Inferior parietal cortex (tissue), 1 donor: ENCODE results near the gene HIGD2A.

ENCODE experiments used
- DNase-seq: peaks from one replicate; pipeline ENCODE4 v3.0.0-alpha.2; 2016; ENCODE audit errors: extremely low spot score

Gene HIGD2A

DNA sequence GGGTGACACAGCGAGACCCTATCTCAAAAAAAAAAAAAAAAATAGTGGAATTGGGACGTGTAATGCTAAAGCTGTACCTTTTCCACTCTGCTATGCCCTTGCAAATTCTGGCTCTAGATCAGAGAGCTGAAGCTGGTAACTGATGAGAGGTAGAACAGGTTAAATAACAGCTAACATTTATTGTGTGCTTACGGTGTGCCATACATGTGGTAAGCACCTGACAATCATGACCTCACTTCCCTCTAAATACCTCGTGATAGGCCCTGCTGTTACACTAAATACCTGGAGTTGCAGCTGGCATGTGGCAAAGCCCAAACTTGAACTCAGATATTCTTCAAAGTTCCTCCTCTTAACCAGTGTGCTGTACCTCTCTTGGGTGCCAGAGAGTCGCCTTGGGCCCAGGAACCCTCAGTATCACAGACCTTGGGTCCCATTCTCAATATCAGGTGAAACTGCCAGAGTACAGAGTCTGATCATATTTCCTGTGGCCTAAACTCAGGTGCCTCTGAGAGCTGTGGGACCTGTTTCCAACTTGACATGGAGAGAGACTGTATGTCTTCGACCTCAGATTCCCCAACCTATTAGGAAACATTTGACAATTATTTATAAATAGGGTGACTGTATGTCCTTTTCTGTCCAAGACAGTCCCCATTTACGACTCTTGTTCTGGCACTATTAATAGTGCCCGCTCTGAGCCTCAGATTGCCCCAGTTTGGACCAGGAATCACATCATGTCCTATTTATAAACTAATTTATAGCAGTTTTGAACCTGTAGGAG lies 18.4 kb upstream of the HIGD2A start:
- no peak for DNase-seq

DNA sequence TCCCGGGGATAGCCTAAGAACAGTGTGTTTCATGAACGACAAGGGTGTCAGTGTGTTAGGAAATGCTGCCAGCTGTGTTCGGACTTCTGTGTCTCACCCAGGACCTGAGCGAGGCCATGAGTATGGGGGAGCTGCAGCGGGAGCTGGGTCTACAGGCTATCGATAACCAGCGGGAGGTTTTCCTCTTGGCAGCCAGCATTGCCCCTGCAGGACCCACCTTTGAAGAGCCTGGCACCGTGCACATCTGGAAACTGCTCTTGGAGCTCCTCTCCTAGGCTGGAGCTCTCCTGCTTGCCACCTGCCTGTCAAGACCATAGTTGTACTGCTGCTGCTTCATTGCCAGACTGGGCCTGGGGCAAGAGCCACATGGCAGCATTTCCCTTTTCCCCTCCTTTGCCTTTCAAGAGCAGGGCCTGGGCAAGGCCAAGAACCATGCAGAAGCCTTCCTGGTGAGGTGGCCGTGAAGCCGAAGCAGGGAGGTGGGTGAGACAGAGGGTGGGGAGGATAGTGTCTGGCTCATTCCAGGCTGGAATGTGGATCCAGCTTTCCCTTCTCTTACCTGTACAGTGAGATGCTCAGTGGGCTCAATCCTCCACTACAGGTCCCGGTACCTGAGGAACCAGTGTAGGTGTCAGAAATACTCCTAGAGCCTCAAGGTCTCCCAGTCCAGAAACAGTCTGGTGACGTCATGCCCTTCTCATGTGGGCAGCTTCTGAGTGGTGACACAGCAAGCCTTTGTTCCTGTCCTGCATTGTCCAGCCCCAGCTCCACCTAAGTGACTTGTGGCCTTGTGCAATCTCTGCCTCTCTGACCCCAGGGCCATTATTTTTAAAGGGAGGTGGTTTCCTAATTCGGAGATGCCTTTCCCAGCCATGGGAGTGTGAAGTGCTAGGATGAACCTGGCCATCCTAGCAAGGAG lies 16.7 kb upstream of the HIGD2A start:
- no peak for DNase-seq

DNA sequence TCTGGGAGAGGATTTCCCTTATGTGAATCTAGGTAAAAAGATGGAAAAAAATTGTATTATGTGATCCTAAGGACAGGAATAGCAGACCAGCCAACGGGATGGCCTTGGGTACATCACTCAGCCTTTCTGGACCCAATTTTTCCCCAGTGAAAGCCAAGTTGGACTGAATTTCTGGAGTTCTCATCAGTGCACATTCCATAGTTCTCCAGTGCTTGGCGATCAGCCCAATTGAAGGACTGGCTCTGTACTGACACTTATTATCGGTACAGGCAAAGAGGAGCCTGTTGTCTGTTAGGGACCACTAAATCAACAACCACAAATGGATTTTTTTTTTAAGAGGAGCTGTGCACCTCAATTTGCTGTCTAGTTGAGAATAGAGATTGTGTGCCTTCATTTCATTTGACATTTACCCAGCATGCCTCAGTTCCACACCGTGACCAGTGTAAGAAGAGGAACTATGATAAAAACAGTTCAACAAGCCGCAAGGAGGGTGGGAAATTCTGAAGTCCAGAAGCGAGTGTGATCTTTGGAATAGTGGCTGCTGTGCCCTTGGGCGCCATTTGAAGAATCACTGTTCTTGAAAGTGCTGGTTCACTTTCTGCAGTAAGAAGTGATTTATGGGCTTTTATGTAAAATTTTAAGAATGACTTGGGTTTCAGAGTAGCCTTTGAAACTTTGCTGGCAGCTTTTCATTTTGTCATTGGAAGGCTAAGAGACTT lies 15.3 kb upstream of the HIGD2A start:
- DNase-seq, result no peak

DNA sequence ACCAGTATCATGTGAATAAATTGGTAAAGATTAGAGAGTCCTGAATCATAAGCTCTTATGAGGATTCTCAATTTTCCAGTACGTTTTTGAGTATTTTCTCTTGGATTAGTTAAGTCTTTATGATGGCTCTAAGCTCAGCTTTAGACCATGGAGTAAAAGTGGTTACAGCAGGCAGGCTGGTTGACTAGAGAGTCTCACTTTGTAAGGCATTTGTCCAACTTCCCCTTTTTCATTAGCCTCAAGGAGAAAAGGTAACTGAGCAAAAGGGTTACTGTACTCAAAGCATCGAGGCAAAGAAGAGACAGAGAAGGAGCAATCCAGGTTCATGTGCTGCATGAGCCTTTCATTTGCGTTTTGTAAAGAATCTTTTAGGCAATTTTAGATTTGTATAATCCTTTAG lies 8.7 kb upstream of the HIGD2A start:
- no peak for DNase-seq

DNA sequence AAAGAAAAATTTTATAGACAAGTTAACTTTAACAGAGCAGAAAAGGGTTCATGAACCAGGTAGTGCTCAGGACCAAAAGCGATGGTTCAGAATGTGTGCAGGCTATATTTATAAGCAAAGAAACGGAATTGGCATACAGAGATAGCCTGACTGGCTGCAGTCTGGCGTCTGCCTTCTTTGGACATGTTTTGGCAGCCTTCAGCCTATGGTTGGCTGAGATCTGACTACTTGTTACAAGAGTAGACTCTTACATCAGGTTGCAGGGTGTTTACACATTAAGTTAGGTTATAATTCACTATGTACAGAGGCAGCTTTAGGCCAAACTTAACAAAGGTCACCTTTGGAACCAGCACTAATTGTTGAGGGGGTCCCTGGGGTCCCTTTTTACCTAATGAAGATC lies 7.1 kb upstream of the HIGD2A start:
- DNase-seq, result no peak

DNA sequence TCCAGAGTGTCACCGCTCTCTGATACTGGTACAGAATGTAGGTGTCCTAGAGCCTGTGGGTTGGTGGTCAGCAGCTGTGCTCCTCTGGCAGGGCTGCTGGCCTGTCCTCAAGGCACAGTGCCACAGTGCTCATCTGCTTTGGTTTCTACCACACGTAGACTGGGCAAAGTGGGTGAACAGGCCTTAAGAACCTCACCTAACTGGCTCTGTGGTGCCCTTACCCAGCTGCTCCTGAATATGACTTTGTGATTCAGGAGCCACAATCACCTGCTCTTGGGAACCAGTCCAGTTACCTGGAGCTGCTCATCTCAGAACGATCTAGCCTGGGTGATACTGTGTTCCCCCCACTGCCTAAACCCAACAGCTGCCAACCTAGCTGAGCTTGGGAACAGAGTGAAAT lies 6.6 kb upstream of the HIGD2A start:
- no peak for DNase-seq

DNA sequence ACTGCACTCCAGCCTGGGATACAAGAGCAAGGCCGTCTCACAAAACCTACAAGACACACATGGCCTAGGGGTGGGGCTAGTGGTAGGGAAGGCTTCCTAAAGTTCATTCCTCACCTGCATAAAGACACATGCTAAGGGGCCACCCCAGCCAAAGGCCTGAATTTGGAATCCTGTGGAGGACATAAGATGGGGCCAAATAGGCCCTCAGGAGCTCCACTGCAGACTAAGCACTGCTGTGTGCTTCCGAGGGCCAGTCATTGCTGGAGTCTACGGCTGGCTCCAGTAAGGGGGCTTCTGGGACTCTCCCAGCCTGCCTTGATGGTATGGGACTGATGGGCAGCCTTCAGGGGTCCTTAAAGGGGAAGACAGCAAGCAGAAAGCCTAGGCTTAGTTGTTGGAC lies 5.8 kb upstream of the HIGD2A start:
- DNase-seq, result no peak

DNA sequence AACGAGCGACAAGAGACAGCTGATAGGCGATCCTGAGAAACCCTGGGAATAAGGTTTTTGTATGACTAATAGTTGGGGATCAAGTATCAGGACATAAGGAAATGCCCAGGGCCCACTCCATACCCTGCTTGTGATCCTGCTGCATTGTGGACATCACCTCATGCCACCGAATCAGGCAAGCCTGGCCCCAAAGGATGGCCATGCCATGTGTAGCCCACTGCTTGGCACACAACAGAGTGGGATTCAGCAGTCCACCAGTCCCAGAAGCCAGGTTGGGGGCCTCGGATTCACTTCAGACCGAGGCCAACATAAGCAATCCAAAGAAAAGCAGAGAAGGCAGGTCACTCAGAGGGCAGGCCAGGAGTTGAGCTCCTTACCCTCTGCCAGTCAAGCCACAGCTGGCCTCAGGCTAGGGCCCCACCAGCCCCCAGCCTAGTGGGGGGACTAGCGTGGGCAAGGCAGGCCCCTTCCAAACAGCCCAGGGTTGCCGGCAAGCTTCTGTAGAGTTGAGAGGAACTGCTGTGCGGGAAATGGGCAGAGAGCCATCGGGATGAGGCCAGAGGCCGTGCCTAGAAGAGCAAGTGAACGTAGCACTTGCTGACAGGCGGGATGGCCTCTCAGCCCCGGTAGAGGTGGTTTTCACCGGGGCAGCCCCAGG lies 5.2 kb upstream of the HIGD2A start:
- DNase-seq, result no peak

DNA sequence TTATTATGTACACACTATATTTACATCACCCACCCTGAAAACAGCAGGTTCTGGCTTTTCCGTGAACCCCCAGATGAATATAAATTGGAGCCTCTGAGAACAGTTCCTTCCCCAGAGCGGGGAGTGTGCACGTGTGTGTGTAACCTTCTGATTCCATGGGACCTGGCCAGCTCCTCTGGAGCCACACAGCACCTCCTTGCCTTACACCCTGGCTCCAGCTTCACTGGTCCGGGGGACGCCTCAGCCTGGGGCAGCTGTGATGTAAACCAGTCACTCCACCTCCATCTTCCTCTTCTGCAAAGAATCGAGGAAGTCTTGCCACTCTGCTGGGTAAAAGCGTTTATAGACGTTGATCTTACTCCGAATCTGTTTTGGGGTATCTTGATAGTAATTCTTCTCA lies 4.6 kb upstream of the HIGD2A start:
- no peak for DNase-seq

DNA sequence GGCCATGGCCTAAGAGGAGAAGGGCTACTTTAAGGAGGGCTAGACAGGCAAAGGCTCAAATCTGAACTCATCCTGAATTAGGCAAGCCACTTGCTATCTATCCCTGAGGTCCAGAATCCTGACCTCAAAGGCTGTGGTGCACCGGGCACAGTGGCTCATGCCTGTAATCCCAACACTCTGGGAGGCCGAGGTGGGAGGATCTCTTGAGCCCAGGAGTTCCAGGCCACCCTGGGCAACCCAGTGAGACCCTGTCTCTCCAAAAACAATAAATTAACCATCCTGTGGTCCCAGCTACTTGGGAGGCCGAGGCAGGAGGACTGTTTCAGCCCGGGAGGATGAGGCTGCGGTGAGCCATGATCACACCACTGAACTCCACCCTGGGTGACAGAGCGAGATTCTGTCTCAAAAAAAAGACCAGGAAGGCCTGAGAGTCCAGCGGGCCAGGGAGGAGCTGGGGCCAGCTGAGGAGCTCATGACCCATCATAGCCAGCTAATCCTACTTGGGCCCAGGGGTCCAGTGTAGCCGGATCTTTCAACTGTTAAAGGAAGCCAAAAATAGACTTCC lies 4.1 kb upstream of the HIGD2A start:
- no peak for DNase-seq

DNA sequence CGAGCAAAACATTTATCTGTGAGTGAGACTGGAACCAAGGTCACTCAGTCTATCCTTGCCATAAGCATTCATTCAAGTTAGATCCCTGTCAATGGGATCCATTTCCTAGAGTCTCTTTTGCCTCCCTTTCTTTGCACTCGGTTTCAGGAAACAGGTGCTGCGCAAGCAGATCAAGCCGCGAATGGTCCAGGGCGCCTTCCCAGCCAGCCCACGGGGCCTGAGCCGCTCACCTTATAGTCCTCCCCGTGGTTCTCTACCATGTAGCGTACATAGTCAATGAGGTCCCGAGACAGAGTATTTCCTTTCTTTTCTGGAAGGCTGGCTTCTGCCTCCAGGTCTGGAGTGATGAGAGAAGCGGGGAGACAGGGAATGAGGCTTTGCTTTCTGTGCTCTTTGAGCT lies 3.6 kb upstream of the HIGD2A start:
- DNase-seq, result no peak

DNA sequence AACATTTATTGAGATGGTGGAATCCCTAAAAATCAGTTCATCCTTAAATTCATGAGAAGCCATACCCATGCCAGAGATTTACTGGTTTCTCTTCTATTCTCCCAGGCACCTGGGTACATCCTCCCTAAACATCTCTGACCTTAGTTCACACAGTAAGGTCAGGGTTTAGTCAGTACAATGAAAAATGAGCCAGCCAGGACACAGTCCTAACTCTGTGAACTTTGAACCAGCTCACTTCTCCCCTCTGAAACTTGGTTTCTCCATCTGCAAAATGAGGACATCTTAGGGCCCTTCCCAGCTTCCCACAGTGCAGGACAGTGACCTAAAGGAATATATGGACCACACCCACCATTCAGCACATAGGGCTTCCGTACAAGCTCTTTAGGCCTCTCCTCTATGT lies 2.1 kb upstream of the HIGD2A start:
- DNase-seq, result no peak

DNA sequence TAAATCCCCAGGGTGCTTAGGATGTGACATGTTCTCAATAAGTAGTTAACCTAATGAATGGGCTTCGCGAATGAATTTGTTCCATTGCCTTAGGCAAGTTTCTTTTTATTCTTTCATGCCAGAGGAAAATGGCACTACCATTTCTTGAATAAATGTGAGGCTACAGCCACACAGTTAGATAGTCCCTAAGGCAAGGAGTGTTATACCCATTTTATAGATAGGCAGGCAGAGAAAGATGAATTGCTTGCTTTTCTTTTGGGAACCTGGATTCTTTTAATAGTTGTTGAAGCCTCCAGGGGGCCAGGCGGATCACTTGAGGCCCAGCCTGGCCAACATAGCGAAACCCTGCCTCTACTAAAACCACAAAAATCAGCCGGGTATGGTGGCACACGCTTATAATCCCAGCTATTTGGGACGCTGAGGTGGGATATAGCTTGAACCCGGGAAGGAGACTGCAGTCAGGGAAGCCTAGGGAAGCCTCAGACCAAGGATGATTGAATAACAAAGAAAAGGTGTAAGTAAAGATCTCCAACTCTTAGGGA lies 1.1 kb upstream of the HIGD2A start:
- DNase-seq, result no peak

DNA sequence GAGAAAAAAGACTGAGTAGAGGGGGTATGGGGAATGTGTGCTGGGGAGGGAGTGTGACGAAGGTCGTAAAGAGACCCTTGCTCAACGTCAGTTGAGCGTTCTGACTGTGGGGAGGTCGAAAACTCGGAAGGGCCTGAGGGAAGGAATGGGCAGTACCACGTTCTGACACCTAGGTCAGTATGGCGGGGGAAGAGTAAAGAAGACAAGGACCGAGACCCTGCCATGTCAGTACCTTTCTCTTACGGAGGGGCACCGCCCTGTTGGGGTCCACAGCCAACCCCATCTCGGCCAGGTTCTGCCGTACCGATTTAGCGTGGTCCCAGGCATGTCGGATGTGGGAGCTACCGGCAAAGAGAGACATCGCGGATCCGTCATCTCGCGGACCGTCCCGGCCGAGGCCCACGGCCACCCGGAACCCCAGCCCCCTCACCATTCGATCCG lies 528 bp upstream of the HIGD2A start:
- DNase-seq, result no peak

DNA sequence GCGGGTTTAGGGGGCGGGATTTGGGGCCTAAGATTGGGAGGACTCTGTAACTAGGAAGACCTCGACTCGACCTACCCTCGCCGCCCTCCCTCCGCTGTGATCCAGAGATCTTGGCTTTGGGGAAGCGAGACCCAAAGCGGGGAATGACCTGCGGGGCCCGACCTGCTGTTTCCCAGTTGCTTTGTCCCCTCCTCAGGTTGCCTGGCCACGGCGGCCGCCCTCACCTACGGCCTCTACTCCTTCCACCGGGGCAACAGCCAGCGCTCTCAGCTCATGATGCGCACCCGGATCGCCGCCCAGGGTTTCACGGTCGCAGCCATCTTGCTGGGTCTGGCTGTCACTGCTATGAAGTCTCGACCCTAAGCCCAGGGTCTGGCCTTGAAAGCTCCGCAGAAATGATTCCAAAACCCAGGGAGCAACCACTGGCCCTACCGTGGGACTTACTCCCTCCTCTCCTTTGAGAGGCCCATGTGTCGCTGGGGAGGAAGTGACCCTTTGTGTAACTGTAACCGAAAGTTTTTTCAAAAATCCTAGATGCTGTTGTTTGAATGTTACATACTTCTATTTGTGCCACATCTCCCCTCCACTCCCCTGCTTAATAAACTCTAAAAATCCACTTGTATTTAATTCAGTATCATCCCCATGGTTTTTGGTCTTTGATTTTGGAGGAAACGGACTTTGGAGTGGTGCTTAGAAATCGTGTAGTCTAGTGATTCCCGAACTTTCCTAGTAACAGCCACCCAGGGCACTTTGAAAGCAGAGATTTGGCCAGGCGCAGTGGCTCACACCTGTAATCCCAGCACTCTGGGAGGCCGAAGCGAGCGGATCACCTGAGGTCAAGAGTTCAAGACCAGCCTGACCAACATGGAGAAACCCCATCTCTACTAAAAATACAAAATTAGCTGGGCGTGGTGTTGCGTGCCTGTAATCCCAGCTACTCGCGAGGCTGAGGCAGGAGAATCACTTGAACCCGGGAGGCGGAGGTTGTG lies 878 bp downstream of the HIGD2A start:
- DNase-seq, result no peak

DNA sequence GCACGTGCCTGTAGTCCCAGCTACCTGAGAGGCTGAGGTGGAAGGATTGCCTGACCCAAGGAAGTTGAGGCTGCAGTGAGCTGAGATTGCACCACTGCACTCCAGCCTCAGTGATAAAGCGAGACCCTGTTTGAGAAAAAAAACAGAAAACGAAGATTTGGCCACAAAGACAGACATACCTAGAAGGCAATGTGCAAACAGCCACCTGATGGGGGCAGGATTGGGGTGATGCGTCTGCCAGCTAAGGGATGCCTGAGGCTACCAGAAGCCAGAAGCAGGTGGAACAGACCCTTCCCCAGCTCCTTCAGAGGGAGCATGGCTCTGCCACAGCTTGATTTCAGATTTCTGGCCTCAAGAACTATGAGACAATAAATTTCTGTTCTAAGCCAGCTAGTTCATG lies 2.9 kb downstream of the HIGD2A start:
- DNase-seq, result no peak

DNA sequence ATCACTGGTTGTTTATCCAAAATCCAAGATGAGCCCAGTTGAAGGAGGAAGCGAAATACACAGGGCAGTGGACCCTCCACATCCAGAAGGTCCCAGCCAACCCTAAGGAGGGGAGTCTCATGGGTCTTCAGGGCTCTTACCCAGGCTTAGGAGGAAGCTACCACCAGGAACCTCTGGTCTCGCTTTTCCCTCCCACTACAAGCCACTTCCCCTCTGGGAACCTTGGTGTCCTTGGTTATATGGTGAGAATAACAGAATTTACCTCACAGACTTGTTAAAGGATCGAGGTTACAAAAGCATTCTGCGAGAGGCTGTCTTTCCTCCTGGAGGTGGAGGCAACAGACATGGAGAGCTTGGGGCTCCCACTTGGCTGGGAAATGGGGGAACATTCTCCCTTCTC lies 3.4 kb downstream of the HIGD2A start:
- no peak for DNase-seq

DNA sequence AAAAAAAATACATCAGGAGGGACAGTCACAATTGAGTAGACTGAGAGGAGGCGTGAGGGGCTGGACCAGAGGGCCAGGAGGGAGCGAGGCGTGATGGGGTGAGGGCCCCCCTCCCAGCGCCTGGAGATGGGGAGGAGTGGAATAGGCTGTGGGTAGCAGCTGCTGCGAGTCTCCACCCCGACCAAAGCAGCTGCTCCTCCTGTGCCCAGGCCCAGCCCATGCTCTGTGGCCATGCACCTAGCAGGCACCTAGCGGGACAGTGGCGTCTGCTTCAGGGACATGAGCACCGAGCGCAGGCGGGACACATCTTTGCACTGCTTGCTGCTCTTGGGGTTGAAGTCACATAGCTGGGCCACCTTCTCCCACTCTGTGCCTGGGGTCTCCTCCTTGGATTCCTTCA lies 4.0 kb downstream of the HIGD2A start:
- no peak for DNase-seq

DNA sequence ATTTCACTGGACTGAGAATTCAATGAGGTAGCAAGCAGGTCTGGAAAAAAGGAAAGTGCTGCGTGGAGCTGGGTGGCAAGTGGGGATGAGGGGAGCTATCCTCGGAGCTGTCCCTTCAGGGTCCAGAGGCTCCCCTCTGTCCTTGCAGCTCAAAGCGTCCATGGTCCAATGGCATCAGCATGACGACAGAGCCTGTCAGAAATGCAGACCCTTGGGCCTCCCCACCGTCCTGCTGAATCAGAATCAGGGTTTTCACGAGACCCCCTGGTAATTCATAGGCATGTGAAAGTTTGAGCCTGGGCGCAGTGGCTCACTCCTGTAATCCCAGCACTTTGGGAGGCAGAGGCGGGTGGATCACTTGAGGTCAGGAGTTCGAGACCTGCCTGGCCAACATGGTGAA lies 5.5 kb downstream of the HIGD2A start:
- DNase-seq, result no peak
